ENCODE results near the gene BACH2.
A peak's percentile ranks its signal among the peaks of the same experiment; 100 is the strongest.

Gene BACH2

GRCh38 chr6:90315354-90315950, 18.8 kb upstream of the BACH2 start:
- Mint-ChIP-seq H3K36me3 (ENCODE audit: low read depth) (no peaks in the 10 kb centered on the region), H3K4me1 (ENCODE audit: low read depth) (peaks cover 37% of the 10 kb centered on the region), H3K27ac (no peak overlapping the region), H3K4me3 (no peak overlapping the region), H3K9me3 (no peaks in the 10 kb centered on the region), H3K27me3 (no peaks in the 10 kb centered on the region)

- no peak overlapping the region for H3K4me3 Mint-ChIP-seq
- peaks cover 28% of the 10 kb centered on the region for H3K4me1 Mint-ChIP-seq (ENCODE audit: low read depth)
- no peaks in the 10 kb centered on the region for H3K9me3 Mint-ChIP-seq
- H3K27ac Mint-ChIP-seq, result peak overlapping the region; percentile 5
- no peaks in the 10 kb centered on the region for H3K36me3 Mint-ChIP-seq (ENCODE audit: low read depth)
- no peaks in the 10 kb centered on the region for H3K27me3 Mint-ChIP-seq
Observed at GRCh38 chr6:90314514-90314913, 17.9 kb upstream of the BACH2 start.

- H3K27me3 Mint-ChIP-seq, result no peaks in the 10 kb centered on the region
- no peak overlapping the region for H3K27ac Mint-ChIP-seq
- no peaks in the 10 kb centered on the region for H3K9me3 Mint-ChIP-seq
- H3K4me1 Mint-ChIP-seq (ENCODE audit: low read depth), result peaks cover 25% of the 10 kb centered on the region
- no peaks in the 10 kb centered on the region for H3K36me3 Mint-ChIP-seq (ENCODE audit: low read depth)
- no peak overlapping the region for H3K4me3 Mint-ChIP-seq
Observed at GRCh38 chr6:90311569-90311968, 14.9 kb upstream of the BACH2 start.

GRCh38 chr6:90305800-90306448, 9.3 kb upstream of the BACH2 start:
- no peak overlapping the region for H3K27ac Mint-ChIP-seq
- H3K4me1 Mint-ChIP-seq (ENCODE audit: low read depth), result peaks cover 48% of the 10 kb centered on the region
- no peak overlapping the region for H3K4me3 Mint-ChIP-seq
- no peaks in the 10 kb centered on the region for H3K36me3 Mint-ChIP-seq (ENCODE audit: low read depth)
- no peaks in the 10 kb centered on the region for H3K9me3 Mint-ChIP-seq
- H3K27me3 Mint-ChIP-seq, result peaks cover 4% of the 10 kb centered on the region

- no peak overlapping the region for H3K27ac Mint-ChIP-seq
- peaks cover 9% of the 10 kb centered on the region for H3K27me3 Mint-ChIP-seq
- no peak overlapping the region for H3K4me3 Mint-ChIP-seq
- no peaks in the 10 kb centered on the region for H3K9me3 Mint-ChIP-seq
- H3K36me3 Mint-ChIP-seq (ENCODE audit: low read depth), result no peaks in the 10 kb centered on the region
- H3K4me1 Mint-ChIP-seq (ENCODE audit: low read depth), result peaks cover 60% of the 10 kb centered on the region
Observed at GRCh38 chr6:90304308-90304707, 7.7 kb upstream of the BACH2 start.

- Mint-ChIP-seq H3K4me1 (ENCODE audit: low read depth) (peaks cover 72% of the 10 kb centered on the region), H3K9me3 (no peaks in the 10 kb centered on the region), H3K4me3 (no peak overlapping the region), H3K36me3 (ENCODE audit: low read depth) (no peaks in the 10 kb centered on the region), H3K27me3 (peaks cover 9% of the 10 kb centered on the region), H3K27ac (no peak overlapping the region)
Observed at GRCh38 chr6:90303039-90303438, 6.4 kb upstream of the BACH2 start.

- Mint-ChIP-seq H3K9me3 (no peaks in the 10 kb centered on the region), H3K27ac (peak overlapping the region; percentile 34), H3K36me3 (ENCODE audit: low read depth) (no peaks in the 10 kb centered on the region), H3K4me1 (ENCODE audit: low read depth) (peaks cover 79% of the 10 kb centered on the region), H3K4me3 (no peak overlapping the region), H3K27me3 (peaks cover 9% of the 10 kb centered on the region)
Observed at GRCh38 chr6:90302320-90302719, 5.7 kb upstream of the BACH2 start.

- Mint-ChIP-seq H3K9me3 (no peaks in the 10 kb centered on the region), H3K36me3 (ENCODE audit: low read depth) (no peaks in the 10 kb centered on the region), H3K27ac (peak overlapping the region; percentile 34), H3K4me1 (ENCODE audit: low read depth) (peaks cover 75% of the 10 kb centered on the region), H3K27me3 (peaks cover 9% of the 10 kb centered on the region), H3K4me3 (no peak overlapping the region)
Observed at GRCh38 chr6:90301816-90302215, 5.2 kb upstream of the BACH2 start.

GRCh38 chr6:90298459-90299053, 1.9 kb upstream of the BACH2 start:
- Mint-ChIP-seq H3K4me3 (no peak overlapping the region), H3K27ac (no peak overlapping the region), H3K9me3 (no peaks in the 10 kb centered on the region), H3K4me1 (ENCODE audit: low read depth) (peaks cover 60% of the 10 kb centered on the region), H3K27me3 (peaks cover 7% of the 10 kb centered on the region), H3K36me3 (ENCODE audit: low read depth) (peaks cover 13% of the 10 kb centered on the region)

- H3K4me1 Mint-ChIP-seq (ENCODE audit: low read depth), result peaks cover 60% of the 10 kb centered on the region
Observed at GRCh38 chr6:90297867-90298381, 1.3 kb upstream of the BACH2 start.

GRCh38 chr6:90297115-90297866, 648 bp upstream of the BACH2 start:
- peaks cover 26% of the 10 kb centered on the region for H3K36me3 Mint-ChIP-seq (ENCODE audit: low read depth)
- peaks cover 63% of the 10 kb centered on the region for H3K4me1 Mint-ChIP-seq (ENCODE audit: low read depth)
- peaks cover 5% of the 10 kb centered on the region for H3K27me3 Mint-ChIP-seq
- H3K27ac Mint-ChIP-seq, result peak overlapping the region; percentile 36
- H3K9me3 Mint-ChIP-seq, result no peaks in the 10 kb centered on the region
- H3K4me3 Mint-ChIP-seq, result peak overlapping the region; percentile 71

More at GRCh38 chr6:90297867-90298381, 1.3 kb upstream of the BACH2 start:
- Mint-ChIP-seq H3K4me3 (peak overlapping the region; percentile 71), H3K36me3 (ENCODE audit: low read depth) (peaks cover 20% of the 10 kb centered on the region), H3K27ac (no peak overlapping the region), H3K27me3 (peaks cover 5% of the 10 kb centered on the region), H3K9me3 (no peaks in the 10 kb centered on the region)

- H3K9me3 Mint-ChIP-seq, result no peaks in the 10 kb centered on the region
- peaks cover 69% of the 10 kb centered on the region for H3K4me1 Mint-ChIP-seq (ENCODE audit: low read depth)
- peak overlapping the region; percentile 96 for H3K27ac Mint-ChIP-seq
- H3K27me3 Mint-ChIP-seq, result peaks cover 5% of the 10 kb centered on the region
- H3K4me3 Mint-ChIP-seq, result peak overlapping the region; percentile 90
- H3K36me3 Mint-ChIP-seq (ENCODE audit: low read depth), result peaks cover 38% of the 10 kb centered on the region
Observed at GRCh38 chr6:90295854-90296340, 746 bp downstream of the BACH2 start.

- H3K36me3 Mint-ChIP-seq (ENCODE audit: low read depth), result peaks cover 44% of the 10 kb centered on the region
- peaks cover 74% of the 10 kb centered on the region for H3K4me1 Mint-ChIP-seq (ENCODE audit: low read depth)
- H3K27me3 Mint-ChIP-seq, result peaks cover 4% of the 10 kb centered on the region
- H3K9me3 Mint-ChIP-seq, result no peaks in the 10 kb centered on the region
- peak overlapping the region; percentile 96 for H3K27ac Mint-ChIP-seq
- H3K4me3 Mint-ChIP-seq, result peak overlapping the region; percentile 90
Observed at GRCh38 chr6:90294989-90295853, 1.4 kb downstream of the BACH2 start.

GRCh38 chr6:90294614-90294988, 2.0 kb downstream of the BACH2 start:
- H3K4me3 Mint-ChIP-seq, result peak overlapping the region; percentile 90
- no peaks in the 10 kb centered on the region for H3K27me3 Mint-ChIP-seq
- H3K9me3 Mint-ChIP-seq, result no peaks in the 10 kb centered on the region
- peaks cover 51% of the 10 kb centered on the region for H3K36me3 Mint-ChIP-seq (ENCODE audit: low read depth)
- H3K27ac Mint-ChIP-seq, result peak overlapping the region; percentile 96
- H3K4me1 Mint-ChIP-seq (ENCODE audit: low read depth), result peaks cover 74% of the 10 kb centered on the region
